WTC11 (cell line): Measurements from ENCODE around the gene FAM47E. TPM values are rescaled to one million over a fixed set of nuclear protein-coding genes. Genes with fewer than 3 reads are reported as not detected.

ENCODE experiments used
- ATAC-seq: fragments of 200-7000 bp; cut with Tn5 transposase; 2 replicates; pipeline ENCODE4 v1.10.0; 2021; ENCODE audit warnings: mild to moderate bottlenecking, moderate library complexity
- CTCF ChIA-PET: fragments of 300-600 bp; sonication (Branson Sonifier 250); formaldehyde crosslinking; loops from one replicate; lab custom pipeline; 2021; ENCODE audit warnings: antibody characterized with exemption; lab: Charles Lee
- POLR2A ChIA-PET: fragments of 350-600 bp; sonication (Branson Sonifier 250); formaldehyde crosslinking; loops from one replicate; lab custom pipeline; 2021; ENCODE audit warnings: antibody characterized with exemption; lab: Charles Lee
- DNase-seq: peaks from one replicate; pipeline ENCODE4 v3.0.0; 2021; ENCODE audit warnings: low spot score
- H3K27ac Mint-ChIP-seq: 2 replicates; pipeline ENCODE4 v1.8.0; 2021; ENCODE audit warnings: mixed read lengths
- H3K27me3 Mint-ChIP-seq: 2 replicates; pipeline ENCODE4 v1.8.0; 2021; ENCODE audit warnings: low read depth, mild to moderate bottlenecking, moderate library complexity, mixed read lengths
- H3K36me3 Mint-ChIP-seq: 2 replicates; pipeline ENCODE4 v1.8.0; 2021; ENCODE audit warnings: mixed read lengths
- H3K4me1 Mint-ChIP-seq: 2 replicates; pipeline ENCODE4 v1.8.0; 2022; ENCODE audit warnings: mixed read lengths
- H3K4me3 Mint-ChIP-seq: 2 replicates; pipeline ENCODE4 v1.8.0; 2021; ENCODE audit warnings: mild to moderate bottlenecking, moderate library complexity, mixed read lengths
- H3K9me3 Mint-ChIP-seq: 2 replicates; pipeline ENCODE4 v1.8.0; 2021; ENCODE audit warnings: mixed read lengths
- AFF4 ChIP-seq: sonication (generic); formaldehyde crosslinking; IDR thresholded peaks from 2 replicates; pipeline ENCODE4 v1.8.1; 2023; ENCODE audit warnings: mild to moderate bottlenecking, missing genetic modification reagents, borderline replicate concordance
- ATF3 ChIP-seq: sonication (generic); formaldehyde crosslinking; conservative IDR thresholded peaks from 2 replicates; pipeline ENCODE4 v1.8.1; 2022; ENCODE audit warnings: mild to moderate bottlenecking, missing genetic modification reagents
- EMX1 ChIP-seq: fragments of 250-450 bp; sonication (Bioruptor Pico); IDR thresholded peaks from 2 replicates; pipeline ENCODE4 v1.8.0; 2021; ENCODE audit warnings: mild to moderate bottlenecking
- FOXP1 ChIP-seq: sonication (generic); formaldehyde crosslinking; IDR thresholded peaks from 2 replicates; pipeline ENCODE4 v1.8.0; 2022; ENCODE audit warnings: missing genetic modification reagents, mild to moderate bottlenecking, moderate library complexity, borderline replicate concordance
- GTF2I ChIP-seq: fragments of 250-450 bp; sonication (Bioruptor Pico); conservative IDR thresholded peaks from 2 replicates; pipeline ENCODE4 v1.4.0; 2021; ENCODE audit warnings: mild to moderate bottlenecking
- IRF2 ChIP-seq: sonication (generic); formaldehyde crosslinking; IDR thresholded peaks from 2 replicates; pipeline ENCODE4 v1.8.0; 2022; ENCODE audit warnings: low read depth, missing genetic modification reagents, borderline replicate concordance
- NFYB ChIP-seq: sonication (generic); formaldehyde crosslinking; conservative IDR thresholded peaks from 2 replicates; pipeline ENCODE4 v1.8.0; 2022; ENCODE audit warnings: low read depth, missing genetic modification reagents
- RORB ChIP-seq: fragments of 250-450 bp; sonication (Bioruptor Pico); IDR thresholded peaks from 2 replicates; pipeline ENCODE4 v1.9.0; 2021; ENCODE audit warnings: mild to moderate bottlenecking
- SMAD3 ChIP-seq: sonication (generic); formaldehyde crosslinking; IDR thresholded peaks from 2 replicates; pipeline ENCODE4 v1.8.0; 2022; ENCODE audit warnings: missing genetic modification reagents, mild to moderate bottlenecking, borderline replicate concordance
- TCF7 ChIP-seq: sonication (generic); formaldehyde crosslinking; IDR thresholded peaks from 2 replicates; pipeline ENCODE4 v1.8.0; 2022; ENCODE audit warnings: mild to moderate bottlenecking, low read depth, missing genetic modification reagents, moderate library complexity
- ZNF138 ChIP-seq: sonication (generic); formaldehyde crosslinking; conservative IDR thresholded peaks from 2 replicates; pipeline ENCODE4 v1.8.1; 2022; ENCODE audit warnings: mild to moderate bottlenecking, moderate library complexity, missing genetic modification reagents
- ZNF232 ChIP-seq: sonication (generic); formaldehyde crosslinking; IDR thresholded peaks from 2 replicates; pipeline ENCODE4 v1.8.0; 2022; ENCODE audit warnings: mild to moderate bottlenecking, missing genetic modification reagents
- ZNF317 ChIP-seq: sonication (generic); formaldehyde crosslinking; IDR thresholded peaks from 2 replicates; pipeline ENCODE4 v1.8.1; 2023; ENCODE audit warnings: low read depth, mild to moderate bottlenecking, moderate library complexity, missing genetic modification reagents, borderline replicate concordance
- ZNF671 ChIP-seq: fragments of 250-450 bp; sonication (Bioruptor Pico); IDR thresholded peaks from 2 replicates; pipeline ENCODE4 v1.8.0; 2021; ENCODE audit warnings: mild to moderate bottlenecking
- total RNA-seq: library from RNA; stranded (reverse); gene quantifications from 3 replicates; pipeline ENCODE4 v1.2.3, GENCODE V29; 2021
- TF ChIP-seq, protein P1 (sequence below): fragments of 250-450 bp; sonication (Bioruptor Pico); IDR thresholded peaks from 2 replicates; pipeline ENCODE4 v1.9.0; 2021; ENCODE audit warnings: mild to moderate bottlenecking, borderline replicate concordance
- TF ChIP-seq, protein P2 (sequence below): fragments of 250-450 bp; sonication (Bioruptor Pico); IDR thresholded peaks from 2 replicates; pipeline ENCODE4 v2.1.2; 2022; ENCODE audit warnings: mild to moderate bottlenecking, moderate library complexity
- TF ChIP-seq, protein P3 (sequence below): sonication (generic); formaldehyde crosslinking; IDR thresholded peaks from 2 replicates; pipeline ENCODE4 v1.8.1; 2023; ENCODE audit warnings: mild to moderate bottlenecking, moderate library complexity, missing genetic modification reagents
- TF ChIP-seq, protein P4 (sequence below): sonication (generic); formaldehyde crosslinking; IDR thresholded peaks from 2 replicates; pipeline ENCODE4 v1.8.0; 2023; ENCODE audit warnings: missing genetic modification reagents, mild to moderate bottlenecking, borderline replicate concordance

FAM47E gene
- total RNA-seq, 1 experiment from 2014 or later, result 1.4 TPM

DNA sequence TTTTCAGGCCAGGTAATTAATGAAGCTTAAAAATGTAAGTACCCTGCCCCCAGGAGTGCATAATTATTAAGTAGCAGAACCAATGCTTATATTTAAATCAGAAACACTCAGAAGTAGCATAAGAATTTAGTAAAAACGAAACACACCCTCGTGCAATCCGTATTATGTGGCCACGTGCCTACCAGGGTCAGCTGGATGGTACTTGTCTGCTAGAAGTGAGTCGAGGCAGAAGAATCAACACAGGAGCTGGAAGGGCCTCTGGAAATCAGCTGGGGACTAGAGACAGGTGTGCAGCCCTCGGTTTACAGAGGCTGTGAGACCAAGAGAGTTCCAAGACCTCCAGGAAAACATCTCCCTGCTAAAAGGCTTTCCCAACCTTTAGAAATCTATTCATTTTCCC, 559 bp upstream of the FAM47E start (continued):
- TF ChIP-seq, protein P1, sequence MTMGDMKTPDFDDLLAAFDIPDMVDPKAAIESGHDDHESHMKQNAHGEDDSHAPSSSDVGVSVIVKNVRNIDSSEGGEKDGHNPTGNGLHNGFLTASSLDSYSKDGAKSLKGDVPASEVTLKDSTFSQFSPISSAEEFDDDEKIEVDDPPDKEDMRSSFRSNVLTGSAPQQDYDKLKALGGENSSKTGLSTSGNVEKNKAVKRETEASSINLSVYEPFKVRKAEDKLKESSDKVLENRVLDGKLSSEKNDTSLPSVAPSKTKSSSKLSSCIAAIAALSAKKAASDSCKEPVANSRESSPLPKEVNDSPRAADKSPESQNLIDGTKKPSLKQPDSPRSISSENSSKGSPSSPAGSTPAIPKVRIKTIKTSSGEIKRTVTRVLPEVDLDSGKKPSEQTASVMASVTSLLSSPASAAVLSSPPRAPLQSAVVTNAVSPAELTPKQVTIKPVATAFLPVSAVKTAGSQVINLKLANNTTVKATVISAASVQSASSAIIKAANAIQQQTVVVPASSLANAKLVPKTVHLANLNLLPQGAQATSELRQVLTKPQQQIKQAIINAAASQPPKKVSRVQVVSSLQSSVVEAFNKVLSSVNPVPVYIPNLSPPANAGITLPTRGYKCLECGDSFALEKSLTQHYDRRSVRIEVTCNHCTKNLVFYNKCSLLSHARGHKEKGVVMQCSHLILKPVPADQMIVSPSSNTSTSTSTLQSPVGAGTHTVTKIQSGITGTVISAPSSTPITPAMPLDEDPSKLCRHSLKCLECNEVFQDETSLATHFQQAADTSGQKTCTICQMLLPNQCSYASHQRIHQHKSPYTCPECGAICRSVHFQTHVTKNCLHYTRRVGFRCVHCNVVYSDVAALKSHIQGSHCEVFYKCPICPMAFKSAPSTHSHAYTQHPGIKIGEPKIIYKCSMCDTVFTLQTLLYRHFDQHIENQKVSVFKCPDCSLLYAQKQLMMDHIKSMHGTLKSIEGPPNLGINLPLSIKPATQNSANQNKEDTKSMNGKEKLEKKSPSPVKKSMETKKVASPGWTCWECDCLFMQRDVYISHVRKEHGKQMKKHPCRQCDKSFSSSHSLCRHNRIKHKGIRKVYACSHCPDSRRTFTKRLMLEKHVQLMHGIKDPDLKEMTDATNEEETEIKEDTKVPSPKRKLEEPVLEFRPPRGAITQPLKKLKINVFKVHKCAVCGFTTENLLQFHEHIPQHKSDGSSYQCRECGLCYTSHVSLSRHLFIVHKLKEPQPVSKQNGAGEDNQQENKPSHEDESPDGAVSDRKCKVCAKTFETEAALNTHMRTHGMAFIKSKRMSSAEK (CRISPR knock-in tag), result no peak
- TF ChIP-seq AFF4 (no peak), ZNF138 (CRISPR knock-in tag) (no peak), ZNF232 (CRISPR knock-in tag) (no peak)

- ATAC-seq, result no peak
- H3K4me1 Mint-ChIP-seq, result peaks cover 18% of the 10 kb centered on the region
- TF ChIP-seq ATF3 (no peak), EMX1 (CRISPR knock-in tag) (no peak), TCF7 (CRISPR knock-in tag) (no peak), GTF2I (no peak), ZNF671 (CRISPR knock-in tag) (no peak), FOXP1 (CRISPR knock-in tag) (no peak), SMAD3 (no peak), RORB (no peak), IRF2 (CRISPR knock-in tag) (no peak), NFYB (no peak), ZNF317 (no peak)
- TF ChIP-seq, protein P2, sequence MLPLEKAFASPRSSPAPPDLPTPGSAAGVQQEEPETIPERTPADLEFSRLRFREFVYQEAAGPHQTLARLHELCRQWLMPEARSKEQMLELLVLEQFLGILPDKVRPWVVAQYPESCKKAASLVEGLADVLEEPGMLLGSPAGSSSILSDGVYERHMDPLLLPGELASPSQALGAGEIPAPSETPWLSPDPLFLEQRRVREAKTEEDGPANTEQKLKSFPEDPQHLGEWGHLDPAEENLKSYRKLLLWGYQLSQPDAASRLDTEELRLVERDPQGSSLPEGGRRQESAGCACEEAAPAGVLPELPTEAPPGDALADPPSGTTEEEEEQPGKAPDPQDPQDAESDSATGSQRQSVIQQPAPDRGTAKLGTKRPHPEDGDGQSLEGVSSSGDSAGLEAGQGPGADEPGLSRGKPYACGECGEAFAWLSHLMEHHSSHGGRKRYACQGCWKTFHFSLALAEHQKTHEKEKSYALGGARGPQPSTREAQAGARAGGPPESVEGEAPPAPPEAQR (CRISPR knock-in tag), result no peak
- TF ChIP-seq, protein P3, sequence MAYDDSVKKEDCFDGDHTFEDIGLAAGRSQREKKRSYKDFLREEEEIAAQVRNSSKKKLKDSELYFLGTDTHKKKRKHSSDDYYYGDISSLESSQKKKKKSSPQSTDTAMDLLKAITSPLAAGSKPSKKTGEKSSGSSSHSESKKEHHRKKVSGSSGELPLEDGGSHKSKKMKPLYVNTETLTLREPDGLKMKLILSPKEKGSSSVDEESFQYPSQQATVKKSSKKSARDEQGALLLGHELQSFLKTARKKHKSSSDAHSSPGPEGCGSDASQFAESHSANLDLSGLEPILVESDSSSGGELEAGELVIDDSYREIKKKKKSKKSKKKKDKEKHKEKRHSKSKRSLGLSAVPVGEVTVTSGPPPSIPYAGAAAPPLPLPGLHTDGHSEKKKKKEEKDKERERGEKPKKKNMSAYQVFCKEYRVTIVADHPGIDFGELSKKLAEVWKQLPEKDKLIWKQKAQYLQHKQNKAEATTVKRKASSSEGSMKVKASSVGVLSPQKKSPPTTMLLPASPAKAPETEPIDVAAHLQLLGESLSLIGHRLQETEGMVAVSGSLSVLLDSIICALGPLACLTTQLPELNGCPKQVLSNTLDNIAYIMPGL (CRISPR knock-in tag), result no peak
- TF ChIP-seq, protein P4, sequence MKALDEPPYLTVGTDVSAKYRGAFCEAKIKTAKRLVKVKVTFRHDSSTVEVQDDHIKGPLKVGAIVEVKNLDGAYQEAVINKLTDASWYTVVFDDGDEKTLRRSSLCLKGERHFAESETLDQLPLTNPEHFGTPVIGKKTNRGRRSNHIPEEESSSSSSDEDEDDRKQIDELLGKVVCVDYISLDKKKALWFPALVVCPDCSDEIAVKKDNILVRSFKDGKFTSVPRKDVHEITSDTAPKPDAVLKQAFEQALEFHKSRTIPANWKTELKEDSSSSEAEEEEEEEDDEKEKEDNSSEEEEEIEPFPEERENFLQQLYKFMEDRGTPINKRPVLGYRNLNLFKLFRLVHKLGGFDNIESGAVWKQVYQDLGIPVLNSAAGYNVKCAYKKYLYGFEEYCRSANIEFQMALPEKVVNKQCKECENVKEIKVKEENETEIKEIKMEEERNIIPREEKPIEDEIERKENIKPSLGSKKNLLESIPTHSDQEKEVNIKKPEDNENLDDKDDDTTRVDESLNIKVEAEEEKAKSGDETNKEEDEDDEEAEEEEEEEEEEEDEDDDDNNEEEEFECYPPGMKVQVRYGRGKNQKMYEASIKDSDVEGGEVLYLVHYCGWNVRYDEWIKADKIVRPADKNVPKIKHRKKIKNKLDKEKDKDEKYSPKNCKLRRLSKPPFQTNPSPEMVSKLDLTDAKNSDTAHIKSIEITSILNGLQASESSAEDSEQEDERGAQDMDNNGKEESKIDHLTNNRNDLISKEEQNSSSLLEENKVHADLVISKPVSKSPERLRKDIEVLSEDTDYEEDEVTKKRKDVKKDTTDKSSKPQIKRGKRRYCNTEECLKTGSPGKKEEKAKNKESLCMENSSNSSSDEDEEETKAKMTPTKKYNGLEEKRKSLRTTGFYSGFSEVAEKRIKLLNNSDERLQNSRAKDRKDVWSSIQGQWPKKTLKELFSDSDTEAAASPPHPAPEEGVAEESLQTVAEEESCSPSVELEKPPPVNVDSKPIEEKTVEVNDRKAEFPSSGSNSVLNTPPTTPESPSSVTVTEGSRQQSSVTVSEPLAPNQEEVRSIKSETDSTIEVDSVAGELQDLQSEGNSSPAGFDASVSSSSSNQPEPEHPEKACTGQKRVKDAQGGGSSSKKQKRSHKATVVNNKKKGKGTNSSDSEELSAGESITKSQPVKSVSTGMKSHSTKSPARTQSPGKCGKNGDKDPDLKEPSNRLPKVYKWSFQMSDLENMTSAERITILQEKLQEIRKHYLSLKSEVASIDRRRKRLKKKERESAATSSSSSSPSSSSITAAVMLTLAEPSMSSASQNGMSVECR (CRISPR knock-in tag), result no peak
- TF ChIP-seq, all 79 proteins: peak for 0
- 0 out of 2 replicates have a peak, but pooled peaks cover 3% of the 10 kb centered on the region for H3K9me3 Mint-ChIP-seq
- no peaks in the 10 kb centered on the region for H3K36me3 Mint-ChIP-seq
- H3K27me3 Mint-ChIP-seq, result peaks cover 50% of the 10 kb centered on the region
- no peak for DNase-seq
- H3K4me3 Mint-ChIP-seq, result peak overlapping the region; percentile 81
- CTCF ChIA-PET, result interaction anchor here (0.7 kb wide), 1 partner anchor 73 kb away, joined by 3 read pairs; no protein-coding TSS in a partner anchor
- POLR2A ChIA-PET, result no interaction called here
- no peak overlapping the region for H3K27ac Mint-ChIP-seq
Measured at GRCh38 chr4:76252271-76252653, 741 bp downstream of the FAM47E start.
